Hepatocyte (in vitro differentiated cells): Measurements from ENCODE around the gene NCR3LG1. TPM values are rescaled to one million over a fixed set of nuclear protein-coding genes. Genes with fewer than 3 reads are reported as not detected.

Experiments used
- DNase-seq: peaks from one replicate; pipeline ENCODE4 v3.0.0-alpha.2; 2016; ENCODE audit warnings: low spot score
- H2AFZ ChIP-seq: fragments of 200-600 bp; sonication (generic); 2 replicates; pipeline ENCODE4 v1.6.0; 2016; ENCODE audit warnings: antibody characterized with exemption, mild to moderate bottlenecking
- H3K27ac ChIP-seq: fragments of 200-600 bp; sonication (generic); 2 replicates; pipeline ENCODE4 v1.5.1; 2016; ENCODE audit warnings: mild to moderate bottlenecking
- H3K27me3 ChIP-seq: fragments of 200-600 bp; sonication (generic); 2 replicates; pipeline ENCODE4 v1.6.1; 2016
- H3K36me3 ChIP-seq: fragments of 200-600 bp; sonication (generic); replicated peaks from 2 replicates; pipeline ENCODE4 v1.5.1; 2016; ENCODE audit warnings: low read depth; ENCODE audit not compliant: insufficient read depth
- H3K4me1 ChIP-seq: fragments of 200-600 bp; sonication (generic); 2 replicates; pipeline ENCODE4 v1.5.1; 2016; ENCODE audit warnings: mild to moderate bottlenecking, moderate library complexity; ENCODE audit not compliant: insufficient read depth
- H3K4me2 ChIP-seq: fragments of 200-600 bp; sonication (generic); 2 replicates; pipeline ENCODE4 v1.6.0; 2016
- H3K4me3 ChIP-seq: fragments of 200-600 bp; sonication (generic); 2 replicates; pipeline ENCODE4 v1.5.1; 2016; ENCODE audit warnings: mild to moderate bottlenecking
- H3K79me2 ChIP-seq: fragments of 200-600 bp; sonication (generic); 2 replicates; pipeline ENCODE4 v1.6.0; 2017; ENCODE audit warnings: mild to moderate bottlenecking
- H3K9me2 ChIP-seq: fragments of 200-600 bp; sonication (generic); replicated peaks from 2 replicates; pipeline ENCODE4 v1.6.0; 2017; ENCODE audit warnings: mild to moderate bottlenecking; ENCODE audit not compliant: insufficient read depth
- H3K9me3 ChIP-seq: fragments of 200-600 bp; sonication (generic); 2 replicates; pipeline ENCODE4 v1.5.1; 2016; ENCODE audit warnings: low read depth, mild to moderate bottlenecking
- H4K20me1 ChIP-seq: fragments of 200-600 bp; sonication (generic); 2 replicates; pipeline ENCODE4 v1.6.0; 2016; ENCODE audit warnings: mild to moderate bottlenecking; ENCODE audit not compliant: insufficient read depth, poor library complexity, severe bottlenecking
- EZH2 ChIP-seq: fragments of 200-600 bp; sonication (generic); IDR thresholded peaks from 2 replicates; pipeline ENCODE4 v1.6.1; 2016; ENCODE audit warnings: antibody characterized with exemption, mild to moderate bottlenecking, borderline replicate concordance
- EZH2phosphoT487 ChIP-seq: fragments of 200-600 bp; sonication (generic); IDR thresholded peaks from one replicate; pipeline ENCODE4 v1.6.1; 2018; ENCODE audit warnings: antibody characterized with exemption, mild to moderate bottlenecking, low read depth, moderate library complexity; ENCODE audit not compliant: unreplicated experiment, severe bottlenecking
- WGBS: methylation state at CpG from one replicate; pipeline ENCODE4 v1.1.6; 2016; ENCODE audit warnings: low lambda C conversion rate; ENCODE audit errors: missing lambda C conversion rate; 5-methylcytosine and 5-hydroxymethylcytosine counted together
- polyA plus RNA-seq: library from polyadenylated mRNA; unstranded; fragments of >200 nt; fragmentation: Nextera tagmentation; extraction: Ambion mirVana; gene quantifications from 2 replicates; pipeline ENCODE4 v1.2.1, GENCODE V29; 2016
- total RNA-seq: library from RNA; depleted of rRNA; stranded (reverse); fragments of >200 nt; gene quantifications from 2 replicates; pipeline ENCODE4 v1.2.3, GENCODE V29; 2014
- TF ChIP-seq, protein P1 (sequence below): fragments of 200-600 bp; sonication (generic); IDR thresholded peaks from 2 replicates; pipeline ENCODE4 v1.5.1; 2016; ENCODE audit warnings: antibody characterized with exemption, mild to moderate bottlenecking; ENCODE audit not compliant: poor library complexity

The NCR3LG1 gene
- total and polyA plus RNA-seq, 2 experiments from 2014 or later: 3.7 to 13.8 TPM

DNA sequence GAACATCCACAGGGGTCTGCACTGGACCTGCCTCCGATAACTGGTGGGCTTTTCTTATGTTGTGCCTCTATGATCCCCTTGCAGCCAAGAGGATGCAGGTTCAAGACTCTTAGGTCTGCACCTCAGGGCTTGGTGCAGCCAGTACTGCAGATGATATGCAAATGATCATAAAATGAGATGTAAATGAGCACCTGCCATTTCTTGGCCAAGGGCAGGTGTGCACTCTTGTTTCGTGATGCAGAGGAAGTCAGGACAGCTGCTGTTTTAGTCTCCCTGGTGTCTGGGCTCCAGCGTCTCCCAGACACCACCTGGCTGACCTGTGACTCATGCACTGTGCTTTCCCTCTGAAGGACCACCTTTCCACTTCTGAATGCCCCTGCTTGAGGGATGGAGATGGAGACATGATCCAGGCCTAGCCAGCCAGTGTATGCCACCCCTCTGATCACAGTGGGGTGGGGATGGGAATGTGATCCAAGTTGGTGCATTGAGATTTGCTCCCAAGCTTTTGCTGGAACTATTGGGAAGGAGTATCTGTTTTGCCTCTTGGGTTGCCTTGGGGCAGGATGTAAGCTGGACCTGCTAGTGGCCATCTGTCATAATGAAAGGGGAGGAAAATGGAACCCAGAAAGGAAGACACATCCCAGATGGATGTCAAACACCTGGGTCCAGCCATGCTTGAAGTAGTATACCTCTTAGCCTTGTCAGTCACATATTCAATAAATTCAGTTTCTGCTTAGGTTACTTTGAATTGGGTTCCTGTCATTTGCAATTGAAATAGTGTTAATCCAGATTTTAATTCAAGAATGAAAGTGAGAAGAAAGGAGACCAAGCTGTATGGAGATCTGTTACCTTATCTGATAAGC, 40.1 kb downstream of the NCR3LG1 start:
- TF ChIP-seq EZH2phosphoT487: no peak
- no peaks in the 10 kb centered on the region for H3K36me3 ChIP-seq
- WGBS: 69% methylated on average over 3 of the region's 3 CpGs

DNA sequence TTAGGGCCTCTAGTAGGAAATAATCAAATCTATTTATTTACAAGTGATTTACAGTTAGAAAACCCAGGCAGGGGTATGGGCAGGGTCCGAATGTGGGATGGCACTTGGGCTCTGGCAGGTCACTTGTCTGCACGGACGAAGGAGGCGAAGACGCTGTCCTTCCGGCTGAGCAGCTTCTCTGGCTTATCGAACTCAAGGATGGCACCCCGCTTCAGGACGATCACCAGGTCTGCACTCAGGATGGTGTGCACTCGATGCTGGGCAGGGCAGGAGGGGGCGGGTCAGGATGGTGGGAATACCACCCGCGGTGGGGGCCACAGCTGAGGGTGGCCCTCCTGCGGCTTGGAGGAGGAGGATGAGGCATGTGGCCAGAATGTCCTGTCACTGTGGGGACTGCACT, 41.3 kb downstream of the NCR3LG1 start:
- H3K4me1 ChIP-seq: no peaks in the 10 kb centered on the region
- DNase-seq: no peak
- no peaks in the 10 kb centered on the region for H4K20me1 ChIP-seq
- no peaks in the 10 kb centered on the region for H3K27me3 ChIP-seq
- 91% methylated on average over 13 of the region's 14 CpGs for WGBS
- H3K9me3 ChIP-seq: no peaks in the 10 kb centered on the region
- no peaks in the 10 kb centered on the region for H3K79me2 ChIP-seq
- no peak overlapping the region for H3K4me2 ChIP-seq
- H3K9me2 ChIP-seq: no peaks in the 10 kb centered on the region
- H2AFZ ChIP-seq: no peak overlapping the region
- H3K27ac ChIP-seq: no peak overlapping the region
- no peak overlapping the region for H3K4me3 ChIP-seq
- no peaks in the 10 kb centered on the region for H3K36me3 ChIP-seq
- no peak for TF ChIP-seq EZH2

More for the DNA sequence above, 40.1 kb downstream of the NCR3LG1 start:
- H3K9me3 ChIP-seq: no peaks in the 10 kb centered on the region
- no peak overlapping the region for H3K4me3 ChIP-seq
- no peaks in the 10 kb centered on the region for H3K79me2 ChIP-seq
- no peaks in the 10 kb centered on the region for H4K20me1 ChIP-seq
- H3K9me2 ChIP-seq: no peaks in the 10 kb centered on the region
- H3K27ac ChIP-seq: no peak overlapping the region
- DNase-seq: no peak
- H3K4me1 ChIP-seq: no peaks in the 10 kb centered on the region
- no peak overlapping the region for H3K4me2 ChIP-seq
- H2AFZ ChIP-seq: no peak overlapping the region
- H3K27me3 ChIP-seq: no peaks in the 10 kb centered on the region

DNA sequence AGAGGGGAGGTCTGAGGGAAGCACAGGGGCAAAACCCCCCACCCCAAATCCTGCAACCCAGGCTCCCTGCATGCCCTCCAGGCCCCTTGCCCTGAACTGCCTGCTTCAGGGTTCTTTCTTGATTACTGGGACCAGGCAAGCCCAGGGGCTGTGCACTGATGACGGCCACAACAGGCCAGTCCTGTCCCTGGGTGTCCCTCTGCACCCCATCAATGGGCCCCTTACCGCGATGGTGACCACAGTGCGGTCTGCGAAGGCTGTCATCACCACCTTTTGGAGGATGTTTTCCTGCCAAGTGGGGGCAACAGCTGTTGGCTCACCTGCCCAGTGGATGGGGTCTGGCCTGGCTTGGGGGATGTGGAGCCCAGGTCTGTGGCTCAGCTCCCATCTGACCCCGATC, 41.9 kb downstream of the NCR3LG1 start:
- WGBS: 93% methylated on average over 5 of the region's 6 CpGs
- TF ChIP-seq EZH2phosphoT487 (no peak), EZH2 (no peak)
- TF ChIP-seq, protein P1, sequence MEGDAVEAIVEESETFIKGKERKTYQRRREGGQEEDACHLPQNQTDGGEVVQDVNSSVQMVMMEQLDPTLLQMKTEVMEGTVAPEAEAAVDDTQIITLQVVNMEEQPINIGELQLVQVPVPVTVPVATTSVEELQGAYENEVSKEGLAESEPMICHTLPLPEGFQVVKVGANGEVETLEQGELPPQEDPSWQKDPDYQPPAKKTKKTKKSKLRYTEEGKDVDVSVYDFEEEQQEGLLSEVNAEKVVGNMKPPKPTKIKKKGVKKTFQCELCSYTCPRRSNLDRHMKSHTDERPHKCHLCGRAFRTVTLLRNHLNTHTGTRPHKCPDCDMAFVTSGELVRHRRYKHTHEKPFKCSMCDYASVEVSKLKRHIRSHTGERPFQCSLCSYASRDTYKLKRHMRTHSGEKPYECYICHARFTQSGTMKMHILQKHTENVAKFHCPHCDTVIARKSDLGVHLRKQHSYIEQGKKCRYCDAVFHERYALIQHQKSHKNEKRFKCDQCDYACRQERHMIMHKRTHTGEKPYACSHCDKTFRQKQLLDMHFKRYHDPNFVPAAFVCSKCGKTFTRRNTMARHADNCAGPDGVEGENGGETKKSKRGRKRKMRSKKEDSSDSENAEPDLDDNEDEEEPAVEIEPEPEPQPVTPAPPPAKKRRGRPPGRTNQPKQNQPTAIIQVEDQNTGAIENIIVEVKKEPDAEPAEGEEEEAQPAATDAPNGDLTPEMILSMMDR: no peak
- Histone ChIP-seq H3K4me2 (no peak overlapping the region), H2AFZ (no peak overlapping the region), H3K9me3 (no peaks in the 10 kb centered on the region), H3K4me3 (no peak overlapping the region), H3K27me3 (no peaks in the 10 kb centered on the region), H3K79me2 (no peaks in the 10 kb centered on the region), H3K36me3 (no peaks in the 10 kb centered on the region), H3K9me2 (no peaks in the 10 kb centered on the region), H3K4me1 (no peaks in the 10 kb centered on the region), H3K27ac (no peak overlapping the region), H4K20me1 (no peaks in the 10 kb centered on the region)
- no peak for DNase-seq

DNA sequence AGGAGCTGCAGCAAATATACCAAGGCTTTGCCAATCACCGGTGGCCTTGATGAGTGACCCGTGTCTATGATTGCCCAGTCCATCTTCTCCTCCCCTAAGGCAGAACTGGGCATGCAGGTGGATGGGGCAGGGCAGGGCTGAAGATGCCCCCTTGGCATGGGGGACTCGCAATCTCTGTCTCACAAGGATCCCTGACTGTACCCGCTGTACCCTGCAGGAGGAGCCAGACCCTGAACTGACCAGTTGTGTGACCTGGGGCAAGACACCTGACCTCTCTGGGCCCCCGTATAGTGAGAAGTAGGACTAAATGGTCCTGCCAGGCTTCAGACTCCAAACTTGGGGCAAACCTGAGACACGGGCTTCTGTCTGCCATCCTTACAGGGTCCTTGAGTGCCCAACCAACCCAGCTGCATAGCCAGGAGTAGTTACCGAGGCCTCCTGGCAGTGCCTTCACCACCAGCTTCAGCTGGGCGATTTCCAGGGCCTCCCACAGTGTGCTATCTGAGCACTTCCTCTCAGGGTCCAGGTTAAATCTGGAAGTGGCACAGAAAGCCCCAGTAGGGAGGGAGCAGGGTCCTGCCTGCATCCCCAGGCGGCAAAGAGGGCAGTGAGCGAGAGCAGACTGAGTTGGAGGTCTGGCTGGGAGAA, 43.3 kb downstream of the NCR3LG1 start:
- H3K36me3 ChIP-seq: no peaks in the 10 kb centered on the region
- H3K4me3 ChIP-seq: no peak overlapping the region
- no peaks in the 10 kb centered on the region for H4K20me1 ChIP-seq
- no peak overlapping the region for H3K27ac ChIP-seq
- H3K27me3 ChIP-seq: no peaks in the 10 kb centered on the region
- H3K4me2 ChIP-seq: no peak overlapping the region
- no peaks in the 10 kb centered on the region for H3K9me3 ChIP-seq
- TF ChIP-seq EZH2 (no peak), EZH2phosphoT487 (no peak)
- TF ChIP-seq, protein P1: no peak
- WGBS: 91% methylated on average over 10 of the region's 10 CpGs
- no peak for DNase-seq
- H3K9me2 ChIP-seq: no peaks in the 10 kb centered on the region
- no peaks in the 10 kb centered on the region for H3K4me1 ChIP-seq
- no peak overlapping the region for H2AFZ ChIP-seq
- no peaks in the 10 kb centered on the region for H3K79me2 ChIP-seq
